Fibroblast of skin of abdomen (primary cell): ENCODE results near the gene NBAS.

Experiments
- DNase-seq: peaks from one replicate; pipeline ENCODE4 v3.0.0-alpha.2; 2013

NBAS gene

DNA sequence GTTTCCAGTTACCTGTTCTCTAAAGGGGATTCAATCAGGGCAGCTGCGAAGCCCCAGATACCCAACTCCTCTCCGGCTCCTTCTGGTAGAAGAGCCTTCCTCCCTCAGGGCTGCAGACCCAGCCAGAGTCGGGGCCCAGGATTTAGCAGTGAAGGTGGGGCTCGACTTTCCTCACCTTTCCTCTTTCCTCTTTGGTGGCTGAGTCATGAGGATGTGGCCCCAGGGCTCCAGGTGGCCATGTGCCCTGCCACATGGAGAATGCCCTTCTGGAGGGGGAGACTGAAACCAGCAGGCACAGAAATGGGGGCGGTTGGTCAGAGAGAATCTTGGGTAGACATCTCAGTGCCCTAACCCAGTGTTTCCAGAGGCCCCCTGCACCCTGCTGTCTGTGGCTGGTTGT is 402.6 kb downstream of the NBAS start:
- DNase-seq, result no peak

DNA sequence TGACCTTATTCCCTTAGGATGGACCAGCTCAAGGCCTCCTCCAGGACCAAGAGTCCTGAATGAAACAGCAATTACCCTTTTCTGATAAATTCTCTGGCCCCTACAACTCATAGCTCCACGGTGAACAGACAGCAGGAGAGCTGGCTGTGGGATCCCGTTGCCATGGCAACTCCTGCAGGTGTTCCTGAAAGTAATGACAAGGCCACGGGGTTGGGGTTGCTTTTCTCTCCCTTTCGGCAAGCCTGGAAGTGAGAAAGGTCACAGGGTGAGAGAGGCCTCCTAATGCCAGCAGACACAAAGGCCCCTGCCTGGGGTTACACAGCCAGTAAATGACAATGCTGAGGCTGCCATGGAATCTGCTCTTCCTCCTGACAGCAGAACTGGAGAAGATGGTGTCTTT is 403.0 kb downstream of the NBAS start:
- DNase-seq, result no peak

- no peak for DNase-seq
Observed at GRCh38 chr2:15155959-15156574, 405.1 kb downstream of the NBAS start.

- DNase-seq, result peak; percentile 57
Observed at GRCh38 chr2:15154297-15154696, 406.8 kb downstream of the NBAS start.

GRCh38 chr2:15152382-15152781 is 408.8 kb downstream of the NBAS start:
- DNase-seq, result no peak

- no peak for DNase-seq
Observed at GRCh38 chr2:15149063-15149462, 412.1 kb downstream of the NBAS start.

GRCh38 chr2:15147591-15147990 is 413.5 kb downstream of the NBAS start:
- no peak for DNase-seq

DNA sequence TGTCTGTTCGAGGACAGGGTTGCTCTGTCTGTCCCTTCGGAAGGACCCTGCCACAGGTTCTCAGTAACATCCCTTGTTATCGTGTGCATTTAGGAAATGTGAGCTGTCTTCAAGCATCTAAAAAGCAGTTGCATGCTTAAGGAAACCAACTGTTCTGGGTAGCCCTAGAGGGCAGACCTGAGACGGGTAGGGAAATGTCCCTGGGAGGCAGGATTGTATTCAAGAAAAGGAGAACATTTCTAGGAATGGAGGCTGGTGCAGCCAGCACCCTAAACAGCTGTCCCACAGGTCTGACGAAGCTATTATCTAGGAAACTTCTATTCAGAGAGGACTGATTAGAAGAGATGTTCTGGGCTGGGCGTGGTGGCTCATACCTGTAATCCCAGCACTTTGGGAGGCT is 414.2 kb downstream of the NBAS start:
- DNase-seq, result no peak

- no peak for DNase-seq
Observed at GRCh38 chr2:15145919-15146318, 415.2 kb downstream of the NBAS start.

- DNase-seq, result no peak
Observed at GRCh38 chr2:15145046-15145817, 415.9 kb downstream of the NBAS start.

DNA sequence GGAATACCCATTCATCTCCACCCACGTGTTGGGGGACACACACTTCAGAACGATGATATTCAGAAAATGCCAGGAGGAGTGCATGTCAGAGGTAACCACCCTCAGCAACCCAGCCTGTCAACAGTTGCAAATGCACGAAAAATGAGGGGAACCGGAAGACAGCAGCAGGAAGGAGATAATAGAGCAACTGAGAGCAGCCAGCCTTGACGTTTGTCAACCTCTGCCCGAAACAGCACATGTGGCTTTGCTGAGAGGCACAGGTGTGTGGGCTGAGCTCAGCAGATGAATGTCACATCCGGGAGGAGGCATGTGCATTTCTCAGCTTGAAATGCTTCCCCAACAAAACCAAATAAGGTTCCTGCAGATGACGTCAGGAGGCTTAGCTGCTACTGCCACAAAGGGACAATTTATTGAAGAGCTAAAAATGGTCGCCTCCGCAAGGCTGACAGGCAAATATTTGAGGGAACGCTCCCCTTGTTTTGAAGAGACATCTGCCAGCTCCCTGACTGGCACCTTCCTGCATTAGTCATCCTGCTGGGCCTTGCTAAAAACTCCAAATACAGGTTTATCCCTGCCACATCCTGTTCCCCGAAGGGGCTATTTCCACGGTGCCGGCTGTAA is 419.0 kb downstream of the NBAS start:
- no peak for DNase-seq

- no peak for DNase-seq
Observed at GRCh38 chr2:15141211-15141610, 419.9 kb downstream of the NBAS start.

DNA sequence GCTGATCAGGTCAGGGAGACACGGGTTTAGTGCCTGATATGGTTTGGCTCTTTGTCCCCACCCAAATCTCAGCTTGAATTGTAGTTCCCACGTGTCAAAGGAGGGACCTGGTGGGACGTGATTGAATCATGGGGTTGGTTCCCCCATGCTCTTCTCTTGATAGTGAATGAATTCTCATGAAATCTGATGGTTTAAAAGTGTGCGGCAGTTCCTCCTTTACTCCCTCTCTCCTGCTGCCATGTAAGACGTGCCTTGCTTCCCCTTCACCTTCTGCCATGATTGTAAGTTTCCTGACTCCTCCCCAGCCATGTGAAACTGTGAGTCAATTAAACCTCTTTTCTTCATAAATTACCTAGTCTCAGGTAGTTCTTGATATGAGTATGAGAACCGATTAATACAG is 424.5 kb downstream of the NBAS start:
- DNase-seq, result no peak

- no peak for DNase-seq
Observed at GRCh38 chr2:15134957-15135356, 426.2 kb downstream of the NBAS start.

DNA sequence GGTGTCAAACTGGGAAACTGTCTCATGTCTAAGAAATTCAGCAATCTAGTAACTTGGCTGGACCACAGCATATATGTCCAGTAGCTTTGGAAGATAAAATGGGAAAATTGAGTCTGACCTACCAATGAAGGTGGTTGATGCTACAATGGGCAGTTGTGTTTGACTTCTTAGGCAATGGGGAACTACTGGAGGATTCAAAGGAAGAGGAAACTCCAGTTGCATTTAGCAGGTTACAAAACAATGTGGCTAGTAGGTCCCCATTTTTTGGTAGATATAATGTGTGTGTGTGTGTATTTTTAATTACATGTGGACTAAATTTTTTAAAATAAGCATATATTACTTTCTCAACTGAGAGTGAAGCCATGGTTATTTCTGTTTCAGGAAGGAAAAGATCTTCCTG is 427.7 kb downstream of the NBAS start:
- no peak for DNase-seq

DNA sequence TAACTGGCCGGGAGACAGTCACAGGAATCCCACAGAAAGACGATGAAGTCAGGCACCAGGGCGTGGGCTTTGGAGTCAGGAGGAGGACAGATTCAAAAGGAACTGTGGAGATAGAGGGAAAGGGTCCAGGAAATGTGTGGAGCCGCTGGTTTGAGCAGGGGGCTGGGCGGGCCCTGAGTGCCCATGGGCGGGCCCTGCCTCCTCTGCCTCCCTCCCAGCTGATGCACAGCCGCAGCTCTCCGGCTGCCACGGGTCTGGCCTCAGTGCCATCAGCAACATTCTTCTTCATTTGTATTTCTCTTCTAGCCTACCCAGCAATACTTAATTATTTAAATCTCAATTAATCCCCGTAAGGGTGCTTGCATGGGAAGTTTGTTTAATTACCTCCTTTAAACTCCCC is 432.3 kb downstream of the NBAS start:
- no peak for DNase-seq

DNA sequence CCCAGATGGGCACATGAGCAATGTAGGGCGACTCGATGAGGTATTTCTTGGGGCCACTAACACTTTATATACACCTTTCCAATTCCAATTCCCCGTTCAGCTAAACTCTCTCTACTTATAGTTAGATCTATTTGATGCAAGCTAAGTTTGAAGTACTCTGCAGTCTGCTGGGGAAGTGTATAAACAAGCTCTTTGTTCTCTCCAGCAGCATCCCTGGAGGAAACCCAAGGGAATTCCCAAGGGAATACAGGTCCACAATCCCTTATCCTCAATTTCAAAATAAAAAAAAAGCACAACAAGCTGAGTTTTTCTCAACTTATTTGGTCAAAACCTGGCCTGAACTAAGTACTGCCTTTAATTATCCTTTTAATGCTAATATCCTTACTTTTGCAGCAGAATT is 433.3 kb downstream of the NBAS start:
- no peak for DNase-seq

GRCh38 chr2:15127301-15127700 is 433.8 kb downstream of the NBAS start:
- no peak for DNase-seq

- DNase-seq, result no peak
Observed at GRCh38 chr2:15126373-15126772, 434.8 kb downstream of the NBAS start.

DNA sequence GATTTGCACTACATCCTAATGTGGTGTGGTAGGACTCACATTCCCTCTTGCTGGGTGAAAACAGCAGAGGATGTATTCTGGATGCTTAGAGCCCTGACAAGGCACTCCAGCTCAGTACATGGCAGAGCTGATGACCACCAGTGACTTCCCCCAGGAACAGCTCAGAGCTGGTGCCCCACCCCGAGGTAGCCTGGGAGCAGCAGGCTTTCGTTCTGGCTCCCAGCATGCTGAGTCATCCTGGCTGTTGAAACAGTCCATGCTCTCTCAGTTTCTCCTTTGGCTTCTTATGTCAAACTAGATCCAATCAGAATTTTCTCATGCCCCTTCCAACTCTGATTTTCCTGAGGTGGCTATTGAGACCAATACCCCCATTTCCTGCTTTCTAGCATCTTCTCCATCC is 438.2 kb downstream of the NBAS start:
- peak; percentile 23 for DNase-seq

DNA sequence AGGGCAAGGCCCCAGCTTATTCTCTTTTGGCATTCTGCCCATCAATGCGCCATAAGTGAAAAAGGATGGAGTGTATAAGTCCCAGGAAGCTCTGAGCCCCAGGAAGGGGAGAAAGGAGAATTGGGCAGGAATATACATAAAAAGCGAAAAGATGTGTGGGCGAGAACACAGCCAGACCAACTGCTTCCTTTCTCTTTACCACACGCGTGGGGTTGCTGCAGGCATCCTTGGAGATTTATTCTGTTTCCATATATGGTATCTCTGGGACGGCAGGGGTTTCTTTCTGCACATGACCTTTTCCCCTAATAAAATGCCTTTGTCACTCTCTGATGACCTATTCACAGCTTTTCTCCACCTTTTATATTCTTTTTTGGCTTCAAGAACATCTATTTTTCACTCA is 440.5 kb downstream of the NBAS start:
- DNase-seq, result no peak

DNA sequence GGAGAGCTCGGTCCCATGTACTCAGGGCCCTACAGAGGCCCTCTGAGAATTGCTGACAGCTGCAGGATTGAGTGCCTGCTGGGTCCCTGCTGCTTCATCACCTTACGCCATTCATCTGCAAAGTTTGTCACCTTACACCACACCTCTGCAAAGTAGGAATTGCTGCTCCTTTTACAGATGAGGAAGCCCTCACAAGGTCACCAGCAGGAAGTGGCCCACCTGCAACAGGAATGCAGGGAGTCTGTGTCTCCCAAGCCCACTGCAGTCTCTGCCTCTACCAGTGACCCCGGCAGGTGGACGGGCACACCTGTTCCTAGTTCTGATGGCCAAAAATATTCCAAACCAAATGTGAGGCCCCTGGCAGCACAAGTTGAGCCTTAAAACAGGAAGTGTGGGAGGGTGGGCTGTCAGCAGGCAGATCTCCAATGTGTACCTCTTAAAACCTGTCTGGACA is 441.4 kb downstream of the NBAS start:
- DNase-seq, result no peak

GRCh38 chr2:15117409-15118050 is 443.6 kb downstream of the NBAS start:
- no peak for DNase-seq
